GM18502 (cell line): ENCODE results near the gene GPR31.
A peak's percentile ranks its signal among the peaks of the same experiment; 100 is the strongest.

ENCODE experiments used
- ATAC-seq: cut with Tn5 transposase; IDR thresholded peaks from one replicate; pipeline ENCODE4 v1.9.1; 2021; ENCODE audit warnings: mild to moderate bottlenecking; ENCODE audit not compliant: unreplicated experiment, poor library complexity

The GPR31 gene

DNA sequence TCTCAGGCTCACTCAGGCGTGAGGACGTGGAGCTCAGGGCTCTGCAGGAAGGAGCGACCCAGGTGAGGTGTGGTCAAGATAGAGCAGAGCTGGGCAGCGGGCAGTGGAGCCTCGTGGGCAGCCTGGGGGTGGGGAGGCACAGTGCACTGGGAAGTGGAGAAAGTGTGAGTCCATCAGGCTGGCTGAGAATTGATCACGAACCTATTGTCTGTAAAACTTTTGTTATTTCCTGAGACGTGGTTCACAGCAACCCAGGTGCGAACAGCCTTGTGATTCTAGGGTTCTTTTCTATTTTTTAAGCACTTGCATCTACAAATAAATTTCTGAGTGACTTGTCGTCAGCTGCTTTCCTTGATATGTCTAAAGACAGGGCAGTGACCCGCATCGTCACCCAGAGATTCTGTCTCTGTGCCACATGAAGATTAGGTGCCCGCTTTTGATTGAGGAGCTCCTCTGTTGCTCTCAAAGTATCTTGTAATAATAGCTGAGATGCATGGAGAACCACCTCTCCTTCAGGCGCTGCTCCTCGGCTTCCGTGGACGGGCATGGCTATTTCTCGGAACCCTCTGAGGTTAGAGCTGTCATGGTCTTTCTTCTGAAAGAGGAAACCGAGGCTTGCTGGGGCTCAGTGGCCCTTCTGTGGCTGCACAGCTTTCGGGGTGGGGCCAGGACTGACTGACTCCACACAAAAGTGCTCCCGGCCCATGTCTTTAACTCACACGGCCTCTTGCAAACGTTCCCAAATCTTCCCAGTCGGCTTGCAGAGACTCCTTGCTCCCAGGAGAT lies 35.5 kb downstream of the GPR31 start:
- peak; percentile 37 for ATAC-seq

DNA sequence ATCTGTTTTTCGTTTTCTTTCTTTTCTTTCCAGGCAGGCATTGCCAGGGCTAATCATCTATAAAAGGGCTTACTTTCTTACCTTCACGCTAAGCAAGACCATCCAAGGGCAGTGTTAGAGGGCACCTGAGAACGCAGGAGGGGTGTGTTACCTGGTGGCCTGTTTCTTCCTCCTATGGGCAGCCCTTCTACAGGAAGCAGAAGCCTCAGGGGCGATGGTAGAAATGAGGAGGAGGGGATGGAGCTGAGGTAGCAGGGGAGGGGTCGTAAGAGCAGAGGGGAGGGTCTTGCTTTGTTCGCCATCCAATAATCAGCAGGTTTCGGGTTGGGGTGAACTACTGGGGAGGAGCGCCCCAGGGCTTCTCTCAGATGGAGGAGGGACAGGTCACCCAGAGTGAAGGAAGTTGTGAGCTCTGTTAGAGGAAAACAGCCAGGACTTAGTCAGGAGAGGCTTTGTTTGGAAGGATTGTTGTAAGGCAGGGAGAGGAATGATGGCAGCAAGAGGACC lies 36.4 kb downstream of the GPR31 start:
- no peak for ATAC-seq

DNA sequence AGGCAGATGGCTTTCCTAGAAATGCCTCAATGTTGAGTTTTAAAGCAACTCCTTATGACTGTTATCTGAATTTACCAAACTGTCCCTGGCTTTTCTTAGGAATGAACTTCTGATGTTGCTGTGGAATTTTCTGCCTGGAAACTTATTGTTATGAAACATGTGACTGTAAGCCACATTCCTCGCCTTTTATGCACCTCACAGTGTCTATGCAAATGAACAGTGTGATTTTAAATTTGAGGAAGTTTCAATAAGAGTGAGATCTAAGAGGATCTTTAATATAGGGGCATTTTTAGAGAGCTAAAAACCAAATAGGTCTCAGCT lies 37.2 kb downstream of the GPR31 start:
- no peak for ATAC-seq

DNA sequence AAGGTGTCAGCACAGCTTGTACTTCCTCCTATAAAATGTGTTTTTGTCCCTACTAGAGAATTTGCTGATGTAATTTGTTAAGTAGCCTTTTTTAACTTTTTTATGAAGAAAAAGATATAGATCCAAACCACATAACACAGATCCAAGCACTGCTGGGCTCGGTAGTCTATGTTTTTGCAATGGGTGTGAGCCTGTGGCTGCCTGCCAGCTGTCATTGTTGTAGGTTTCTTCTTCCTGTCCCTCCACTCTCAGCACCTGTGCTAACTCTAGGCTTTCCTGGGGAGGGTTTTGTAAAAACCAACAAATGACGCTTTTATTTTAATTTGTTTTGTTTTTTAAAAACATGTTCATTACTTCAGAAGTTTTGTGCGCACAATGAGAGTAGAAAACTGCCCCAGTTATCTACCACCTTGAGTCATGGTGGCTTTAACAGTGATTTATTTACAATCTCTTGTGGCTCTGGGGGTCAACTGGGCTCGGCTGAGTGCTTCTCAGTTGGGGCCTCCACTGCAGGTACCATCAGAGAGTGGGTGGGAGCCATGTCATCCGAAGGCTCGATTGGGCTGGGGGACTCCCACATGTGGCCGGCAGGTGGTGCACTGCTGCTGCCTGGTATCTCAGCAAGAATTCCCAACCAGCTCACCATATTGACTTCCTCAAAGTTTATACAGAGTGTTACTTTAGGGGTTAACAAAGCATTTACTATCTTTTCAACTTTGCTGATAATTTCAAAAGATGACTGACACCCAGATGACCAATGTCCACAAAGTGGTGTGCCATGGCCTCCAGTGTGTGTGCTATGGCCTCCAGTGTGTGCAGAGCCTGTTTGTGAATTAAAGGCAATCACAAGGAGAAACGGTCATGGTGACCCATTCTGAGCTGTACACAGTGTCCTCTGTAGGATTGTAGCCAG lies 37.9 kb downstream of the GPR31 start:
- no peak for ATAC-seq

DNA sequence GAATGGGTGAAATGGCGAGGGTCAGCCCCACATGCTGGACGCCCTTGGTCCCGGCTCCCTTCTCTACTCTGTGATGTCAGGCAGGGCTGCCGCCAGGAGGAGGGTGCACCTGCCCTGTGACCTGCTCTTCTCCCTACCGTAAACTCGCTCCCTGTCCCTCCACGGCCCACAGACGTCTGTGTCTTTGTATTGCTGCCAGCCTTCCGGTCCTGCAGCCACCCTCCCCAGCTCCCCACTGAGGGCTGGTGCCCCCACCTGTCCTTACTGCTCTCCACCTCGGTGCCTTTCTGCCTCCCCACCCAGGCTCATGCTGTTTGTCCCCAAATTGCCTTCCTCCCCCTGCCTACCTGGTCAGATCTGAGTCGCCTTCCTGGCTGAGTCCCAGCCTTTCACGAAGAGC lies 38.9 kb downstream of the GPR31 start:
- no peak for ATAC-seq

DNA sequence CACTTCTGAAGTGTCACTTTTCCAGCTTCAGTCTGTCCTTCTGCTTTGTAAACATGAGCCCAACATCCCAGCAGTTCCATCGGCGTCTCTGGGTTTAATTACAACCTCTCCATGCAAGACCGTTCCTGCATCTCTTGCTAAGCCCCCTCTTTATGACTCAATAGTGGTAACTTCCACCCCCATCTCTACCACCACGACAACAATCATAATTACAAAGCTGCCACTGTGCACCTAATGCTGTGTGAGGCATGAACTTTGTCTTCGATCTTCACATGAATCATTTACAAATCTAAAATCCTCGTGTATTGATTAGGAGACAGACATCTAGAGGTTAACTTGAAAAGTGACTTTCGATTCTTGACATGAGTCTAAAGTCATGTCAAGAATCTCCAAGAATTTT lies 39.8 kb downstream of the GPR31 start:
- ATAC-seq: no peak

DNA sequence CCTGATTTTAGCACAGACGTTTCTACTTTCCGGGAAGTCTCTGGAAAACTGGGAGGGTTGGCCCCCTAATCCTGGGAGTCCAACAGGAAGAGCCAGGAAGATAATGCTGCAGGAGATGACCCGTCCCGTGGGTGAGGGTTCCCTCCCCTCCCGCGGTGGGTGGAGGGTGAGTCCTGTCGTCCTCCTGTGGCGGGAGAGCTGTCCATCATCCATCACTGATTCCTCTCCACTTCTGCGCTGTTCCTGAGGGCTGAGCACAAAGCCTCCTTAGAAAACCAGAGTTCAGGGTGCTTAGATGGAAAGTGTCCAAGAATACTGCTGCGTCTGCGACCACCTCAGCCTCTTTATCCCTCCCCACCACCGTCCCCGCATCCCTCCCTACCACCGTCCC lies 40.9 kb downstream of the GPR31 start:
- no peak for ATAC-seq

DNA sequence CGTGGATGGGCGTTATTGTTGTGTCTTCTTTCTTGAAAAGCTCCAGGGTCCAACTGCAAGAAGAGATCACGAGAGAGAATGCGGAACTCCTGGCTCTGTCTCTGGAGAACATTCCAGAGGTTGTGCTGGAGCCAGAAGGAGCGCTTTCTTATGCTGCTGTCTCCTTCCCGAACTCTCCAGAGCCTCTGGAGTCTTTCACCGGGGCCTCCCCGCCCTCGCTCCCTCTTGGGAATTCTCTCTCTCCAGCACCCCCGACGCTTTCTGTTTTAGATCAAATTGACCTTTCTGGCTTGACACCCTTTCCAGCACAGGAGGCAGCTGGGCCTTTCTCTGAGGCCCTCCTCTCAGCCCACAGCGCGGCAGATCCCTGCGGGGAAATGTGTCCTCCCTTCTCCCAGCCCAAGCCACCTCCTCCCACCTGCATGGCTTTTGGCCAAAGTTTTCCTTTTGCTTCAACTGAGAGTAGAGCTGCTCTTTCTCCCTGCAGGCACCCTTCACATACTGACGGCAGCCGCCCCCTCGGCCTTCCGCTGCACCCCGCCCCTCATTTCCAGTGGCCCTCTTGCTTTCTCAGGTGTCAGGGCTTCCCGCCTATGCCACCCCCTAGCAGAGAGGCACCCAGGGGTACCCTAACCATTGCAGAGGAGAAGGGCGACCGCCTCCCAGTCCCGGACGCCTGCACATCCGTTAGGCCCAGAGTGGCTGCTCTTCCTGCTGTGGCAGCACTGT lies 41.5 kb downstream of the GPR31 start:
- no peak for ATAC-seq

DNA sequence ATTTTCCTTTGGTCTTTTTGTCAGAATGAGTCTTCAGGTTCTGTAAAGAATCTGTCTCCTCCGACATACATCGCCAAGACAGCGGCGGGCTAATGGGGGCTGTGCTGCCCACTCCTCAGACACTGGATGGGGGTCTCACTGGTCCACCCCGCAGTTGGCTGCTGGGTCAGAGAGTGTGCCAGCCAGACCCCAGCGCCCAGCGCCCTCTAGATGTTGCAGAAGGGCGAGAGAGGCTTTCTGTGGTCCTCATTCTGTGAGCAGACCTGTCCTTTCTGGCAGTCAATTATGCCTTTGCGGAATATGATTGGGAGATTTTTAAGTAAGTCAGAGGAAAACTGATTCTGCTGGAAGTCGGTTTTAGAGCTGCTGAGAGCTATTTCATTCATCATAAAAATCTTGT lies 42.7 kb downstream of the GPR31 start:
- ATAC-seq: no peak

DNA sequence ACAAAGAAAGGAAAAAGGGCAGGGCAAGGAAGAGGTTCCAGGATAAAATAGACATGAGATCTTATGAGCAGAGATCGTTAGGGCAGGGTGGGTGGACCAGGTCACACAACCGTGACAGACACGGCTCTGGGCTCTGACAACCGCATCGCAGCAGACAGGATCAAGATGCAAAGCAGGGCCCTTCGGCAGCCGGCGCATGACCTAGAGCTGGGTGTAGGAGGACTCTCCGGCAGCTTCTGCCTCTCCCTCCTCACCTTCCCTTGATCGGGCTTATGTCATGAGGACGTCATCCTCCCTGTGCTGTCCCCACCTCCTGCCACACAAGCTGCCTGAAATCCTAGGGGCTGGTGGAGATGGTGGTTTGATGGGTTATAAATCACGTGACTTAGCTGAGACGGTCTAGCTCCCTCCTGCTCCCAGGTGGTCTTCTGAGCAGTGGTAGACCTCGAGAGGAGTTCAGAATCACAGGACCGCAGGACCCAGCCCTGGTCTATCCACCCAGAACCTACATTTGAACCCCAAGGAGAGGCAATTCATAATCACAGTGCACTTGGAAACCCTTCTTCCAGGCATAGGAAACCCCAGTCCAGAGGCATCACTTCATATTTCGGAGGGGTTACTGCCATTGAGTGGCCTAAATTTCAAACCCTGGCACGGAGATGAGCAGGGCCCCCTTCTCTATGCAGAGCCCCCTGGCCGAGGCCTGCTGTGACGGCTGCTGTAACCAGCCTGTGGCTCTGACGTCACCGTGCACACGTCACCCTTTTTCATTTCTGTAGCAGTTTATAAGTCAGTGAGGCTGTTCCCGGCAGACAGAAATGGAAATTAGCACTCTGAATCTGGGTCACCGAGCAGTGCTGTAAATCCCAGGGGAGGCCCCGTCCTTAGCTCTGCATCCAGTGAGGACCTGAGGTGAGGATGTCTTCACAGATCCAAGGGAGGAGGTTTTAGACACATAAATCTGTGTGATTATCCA lies 43.6 kb downstream of the GPR31 start:
- peak; percentile 88 for ATAC-seq

DNA sequence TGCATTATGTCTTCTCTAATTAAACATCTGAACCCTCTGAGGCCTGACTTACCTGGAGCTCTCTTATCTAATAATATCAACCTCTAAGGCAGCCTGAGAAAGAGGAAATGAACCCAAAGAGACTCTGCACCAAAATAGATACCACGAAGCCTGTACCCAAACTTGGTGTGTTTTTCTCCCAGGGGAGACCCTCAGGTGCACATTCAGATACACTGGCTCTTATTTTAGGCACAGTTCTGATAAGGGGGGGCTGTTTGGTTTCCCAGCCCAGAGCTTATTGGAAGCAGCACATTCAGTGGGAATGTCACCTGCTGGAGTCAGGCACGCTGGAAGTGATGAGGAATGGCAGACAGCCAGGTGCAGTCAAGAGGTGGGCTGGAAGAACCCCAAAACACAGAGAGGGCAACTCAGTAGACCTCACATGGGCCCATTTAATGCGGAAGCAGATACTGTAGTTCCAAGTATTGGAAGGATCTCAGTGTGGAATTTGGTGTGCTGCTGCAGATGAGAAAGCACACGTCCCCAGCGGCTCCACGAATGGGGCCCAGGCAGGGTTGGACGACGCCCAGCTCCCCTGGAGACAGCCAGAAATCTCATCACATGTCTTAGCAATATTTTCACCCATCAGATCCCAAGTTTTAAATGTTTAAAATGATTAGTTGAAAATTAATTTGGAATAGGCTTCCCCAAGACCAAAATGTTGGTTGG lies 44.6 kb downstream of the GPR31 start:
- ATAC-seq: peak; percentile 62

DNA sequence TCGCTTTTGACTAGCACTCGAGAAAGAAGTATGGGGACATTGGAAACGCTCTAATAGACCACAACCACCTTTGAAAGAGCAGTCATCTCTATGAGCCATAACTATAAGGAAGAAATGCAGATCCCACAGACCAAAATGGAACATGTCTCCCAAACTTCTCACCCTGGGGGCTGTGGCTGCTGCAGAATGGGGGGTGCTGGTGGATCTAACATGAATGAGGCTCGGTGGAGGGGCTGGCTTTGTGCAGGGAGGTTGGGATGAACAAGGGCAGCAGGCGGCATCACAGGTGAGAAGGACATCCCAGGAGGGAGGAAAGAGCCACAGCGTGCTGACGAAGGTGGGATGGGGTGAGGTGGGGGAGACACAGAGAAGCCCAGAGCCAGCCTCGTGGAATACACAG lies 45.4 kb downstream of the GPR31 start:
- ATAC-seq: no peak

DNA sequence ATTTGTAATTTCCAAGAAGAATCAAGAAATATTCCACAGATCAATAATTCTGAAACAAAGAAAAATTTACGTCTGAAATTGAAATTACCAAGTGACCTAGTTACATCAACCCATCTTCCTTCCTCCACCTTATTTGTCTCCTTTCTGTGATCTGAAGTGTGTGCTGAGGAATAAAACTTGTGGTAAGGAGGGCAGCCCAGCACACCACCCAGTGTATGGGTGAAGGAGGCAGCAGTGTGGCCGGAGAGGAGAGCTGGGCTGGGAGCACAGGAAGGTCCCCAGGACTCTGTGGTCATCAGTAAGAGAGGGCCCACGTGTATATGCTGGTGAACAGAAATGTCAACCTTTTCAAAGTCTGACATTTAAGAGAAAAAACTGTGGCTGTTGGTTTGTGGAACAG lies 46.2 kb downstream of the GPR31 start:
- ATAC-seq: no peak

DNA sequence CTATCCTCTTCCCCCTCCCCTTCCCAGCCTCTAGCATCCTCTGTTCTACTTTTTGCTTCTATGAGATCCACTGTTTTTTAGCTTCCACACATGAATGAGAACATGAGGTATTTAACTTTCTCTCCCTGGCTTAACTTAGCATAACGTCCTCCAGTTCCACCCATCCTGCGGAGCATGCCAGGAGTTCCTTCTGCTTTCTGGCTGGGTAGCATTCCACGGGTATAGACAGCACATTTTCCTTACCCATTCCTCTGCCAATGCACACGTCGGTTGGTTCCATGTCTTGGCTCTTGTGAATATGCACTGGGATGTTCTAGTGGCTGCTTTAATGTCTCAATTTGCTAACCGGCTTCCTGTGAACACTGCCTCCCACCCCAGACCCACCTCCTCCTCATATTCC lies 48.1 kb downstream of the GPR31 start:
- ATAC-seq: no peak

DNA sequence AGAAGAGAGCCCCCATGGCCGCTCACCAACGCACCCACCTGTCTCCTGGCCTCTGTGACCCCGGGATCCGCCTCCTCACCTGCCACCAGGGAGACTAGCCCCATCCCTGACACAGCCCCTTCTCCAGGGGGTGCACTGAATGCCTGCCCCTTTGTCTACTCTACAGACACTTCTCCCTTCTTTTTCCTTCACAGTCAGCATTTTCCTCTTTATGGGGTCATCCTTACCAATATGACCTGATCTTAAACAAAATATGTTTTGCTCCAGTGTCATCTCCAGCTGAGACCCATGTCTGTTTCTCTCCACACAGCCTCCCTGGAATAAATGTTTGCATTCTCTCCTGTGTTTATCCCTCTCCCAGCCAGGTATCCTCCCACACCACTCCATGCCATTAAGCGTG lies 49.5 kb downstream of the GPR31 start:
- no peak for ATAC-seq

DNA sequence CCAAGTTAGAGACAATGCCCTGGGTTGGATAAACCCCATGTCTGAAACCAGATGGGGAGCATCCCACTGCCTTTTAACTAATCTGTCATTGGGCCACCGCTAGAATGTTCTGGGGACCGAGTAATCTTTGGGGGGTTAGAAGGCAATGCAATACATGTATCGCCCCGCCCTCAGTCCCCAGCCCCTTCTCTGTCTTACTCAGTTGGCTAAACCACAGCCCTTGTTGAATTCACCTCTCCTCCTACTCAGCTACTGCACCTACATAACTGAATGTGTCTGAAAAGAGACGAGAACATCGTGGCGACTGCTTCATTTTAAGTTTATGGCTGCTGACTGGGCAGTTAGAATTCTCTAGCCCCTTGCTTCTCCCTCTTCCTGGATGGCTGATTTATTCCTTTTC lies 50.0 kb downstream of the GPR31 start:
- ATAC-seq: no peak

DNA sequence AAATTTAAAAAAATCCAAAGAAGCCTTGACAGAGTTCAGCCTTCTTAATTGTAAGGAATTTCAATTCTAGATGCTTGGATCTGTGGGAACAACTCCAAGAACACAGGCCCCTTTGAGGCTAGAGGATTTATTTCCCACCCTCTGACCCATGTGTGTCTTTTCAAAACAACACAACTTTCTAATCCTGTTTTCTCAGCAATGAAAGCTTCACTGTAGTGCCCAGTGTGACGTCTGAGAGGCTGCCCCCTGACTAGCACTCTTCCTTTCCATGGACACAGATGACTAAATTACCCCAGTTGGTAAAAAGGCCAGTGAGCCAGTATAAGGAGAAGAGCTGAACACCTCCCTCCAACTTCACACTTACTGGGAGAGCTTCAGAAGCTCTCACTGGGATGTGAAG lies 51.4 kb downstream of the GPR31 start:
- no peak for ATAC-seq
